Fibroblast of skin of abdomen (primary cell): ENCODE data around the gene SPPL2A. TPM values are rescaled to one million over a fixed set of nuclear protein-coding genes. Genes with fewer than 3 reads are reported as not detected.
"Not testable (repeated sequence)": the region's sequence is repeated elsewhere in the genome, so short reads cannot be mapped to it uniquely, and the experiment has no call there.

ENCODE experiments used
- DNase-seq: peaks from one replicate; pipeline ENCODE4 v3.0.0-alpha.2; 2013
- polyA plus RNA-seq, 2 experiments: library from polyadenylated mRNA; unstranded; fragments of 120-200 nt; gene quantifications; one replicate each; pipeline ENCODE4 v1.2.1, GENCODE V29; 2013; ENCODE audit not compliant: insufficient read length in 2 of 2

The SPPL2A gene, protein sequence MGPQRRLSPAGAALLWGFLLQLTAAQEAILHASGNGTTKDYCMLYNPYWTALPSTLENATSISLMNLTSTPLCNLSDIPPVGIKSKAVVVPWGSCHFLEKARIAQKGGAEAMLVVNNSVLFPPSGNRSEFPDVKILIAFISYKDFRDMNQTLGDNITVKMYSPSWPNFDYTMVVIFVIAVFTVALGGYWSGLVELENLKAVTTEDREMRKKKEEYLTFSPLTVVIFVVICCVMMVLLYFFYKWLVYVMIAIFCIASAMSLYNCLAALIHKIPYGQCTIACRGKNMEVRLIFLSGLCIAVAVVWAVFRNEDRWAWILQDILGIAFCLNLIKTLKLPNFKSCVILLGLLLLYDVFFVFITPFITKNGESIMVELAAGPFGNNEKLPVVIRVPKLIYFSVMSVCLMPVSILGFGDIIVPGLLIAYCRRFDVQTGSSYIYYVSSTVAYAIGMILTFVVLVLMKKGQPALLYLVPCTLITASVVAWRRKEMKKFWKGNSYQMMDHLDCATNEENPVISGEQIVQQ
- 63.2 TPM for polyA plus RNA-seq (2013, experiment 1 of 2; ENCODE audit: insufficient read length)
- 60.2 TPM for polyA plus RNA-seq (2013, experiment 2 of 2; ENCODE audit: insufficient read length)

DNA sequence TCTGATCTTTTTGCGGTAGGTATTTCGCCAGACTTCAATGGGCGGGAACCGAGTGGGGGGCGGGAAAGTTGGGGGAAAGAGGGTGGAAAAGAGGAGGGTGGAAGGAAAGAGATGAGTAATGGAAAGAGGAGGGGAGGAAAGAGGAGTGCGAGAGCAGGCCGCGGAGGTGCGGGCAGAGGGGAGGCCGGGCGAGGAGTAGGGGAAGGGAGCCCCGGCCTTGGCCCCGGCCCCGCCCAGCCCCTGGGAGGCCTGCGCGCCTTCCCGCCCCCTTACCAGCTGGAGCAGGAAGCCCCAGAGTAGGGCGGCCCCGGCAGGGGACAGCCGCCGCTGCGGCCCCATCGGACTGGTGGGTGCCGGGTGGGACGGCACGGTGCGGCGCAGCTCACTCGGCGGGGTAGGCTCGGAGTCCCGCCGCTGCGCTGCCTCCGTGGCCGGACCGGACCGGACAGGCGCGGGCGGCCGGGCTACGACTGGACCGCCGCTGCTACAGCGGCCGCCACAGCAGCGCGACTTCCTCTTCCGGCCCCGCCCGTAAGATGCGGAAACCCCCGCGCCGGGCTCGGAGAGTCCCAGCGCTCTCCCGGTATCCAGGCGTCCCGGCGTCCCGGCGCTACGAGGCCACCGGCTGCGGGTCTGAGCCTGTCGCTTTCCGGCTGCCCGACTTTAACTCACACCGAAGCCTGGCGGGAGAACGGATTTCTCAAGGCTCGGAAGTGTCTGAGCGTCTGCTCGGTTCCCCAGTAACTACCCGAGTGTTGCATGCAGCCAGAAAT, at the start of gene SPPL2A:
Gene SPPL2A, minus strand, starts transcription at position 512 of the 773 bp plus-strand sequence. Its CDS starts 173 bp downstream, at position 339.
- DNase-seq = peak; percentile 93

GRCh38 chr15:50814634-50815033, 49.1 kb upstream of the SPPL2A start:
- DNase-seq = no peak

DNA sequence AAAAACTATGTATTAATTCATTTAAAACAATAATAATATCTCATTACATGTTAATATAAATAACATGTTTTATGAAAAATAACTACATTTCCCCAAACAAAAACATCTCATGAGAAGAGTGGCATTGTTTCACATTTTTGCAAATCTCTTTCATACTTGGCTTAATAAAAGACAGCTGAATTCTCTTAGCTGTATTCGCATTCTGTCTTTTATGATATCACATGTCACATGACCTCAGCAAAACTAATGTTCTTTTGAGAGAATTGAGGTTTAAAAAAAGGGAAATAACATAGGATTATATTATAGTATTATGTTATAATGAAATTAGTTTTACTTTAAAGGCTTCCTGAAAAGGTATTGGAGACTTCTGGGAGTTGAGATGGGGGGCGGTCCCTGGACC, 48.4 kb upstream of the SPPL2A start:
- DNase-seq = no peak

DNA sequence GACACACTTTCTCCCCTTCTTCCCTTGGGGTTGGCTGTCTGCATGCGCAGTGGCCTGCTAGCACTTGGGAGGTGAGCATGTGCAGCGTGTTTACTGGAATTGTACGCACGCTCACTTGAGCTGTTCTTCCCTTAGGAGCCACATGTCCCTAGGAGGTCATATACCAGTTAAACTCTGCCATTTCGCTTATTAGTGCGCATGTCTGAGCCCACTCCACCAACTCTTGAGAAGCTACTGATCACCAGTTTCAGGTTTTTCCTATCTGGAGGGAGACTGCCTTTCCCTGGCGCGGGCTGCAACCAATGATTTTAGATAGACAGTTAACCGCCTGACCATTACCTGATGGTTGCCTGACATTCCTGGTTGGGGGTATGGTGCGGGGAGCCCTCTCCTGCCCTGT, 47.6 kb upstream of the SPPL2A start:
- no peak for DNase-seq

GRCh38 chr15:50812181-50812506, 46.6 kb upstream of the SPPL2A start:
- DNase-seq = not testable (repeated sequence)

- not testable (repeated sequence) for DNase-seq
These were observed 46.1 kb upstream of the SPPL2A start for GRCh38 chr15:50811461-50812180.

DNA sequence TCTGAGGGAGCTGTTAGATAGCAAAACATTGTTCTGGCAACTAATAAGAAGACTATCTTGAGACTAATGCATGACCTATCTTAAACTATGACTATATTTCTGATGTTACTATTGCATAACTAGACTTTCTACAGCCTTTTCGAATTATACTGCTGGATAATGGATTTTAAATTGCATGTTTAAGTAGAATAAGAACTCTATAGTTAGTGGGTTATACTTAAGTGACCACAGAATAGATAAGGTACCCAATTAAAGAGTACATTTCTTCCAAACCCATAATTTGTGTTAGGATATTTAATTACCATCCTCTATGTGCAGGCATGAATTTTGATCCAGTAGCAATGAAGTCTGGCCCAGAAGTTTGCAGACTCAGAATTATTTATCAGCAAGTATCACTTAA, 44.6 kb upstream of the SPPL2A start:
- DNase-seq = no peak

DNA sequence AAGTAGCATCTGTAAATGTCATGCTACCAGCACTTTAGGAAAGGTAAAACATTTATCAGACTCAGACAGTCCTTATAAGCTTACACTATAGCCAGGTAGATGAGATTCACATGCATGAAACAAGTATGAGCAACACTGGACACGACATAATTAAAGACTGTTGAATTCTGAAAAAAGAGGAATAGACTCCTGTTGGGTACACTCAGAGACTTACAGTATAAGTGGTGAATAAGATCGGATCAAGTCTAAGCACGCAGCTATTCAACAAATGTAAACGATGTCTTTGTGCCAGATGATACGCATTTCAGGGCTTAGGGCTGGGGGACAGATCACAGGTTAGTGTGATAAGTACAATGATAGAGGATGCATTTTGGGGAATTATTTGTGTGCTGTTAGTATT, 43.2 kb upstream of the SPPL2A start:
- DNase-seq = no peak

GRCh38 chr15:50803479-50804180, 38.1 kb upstream of the SPPL2A start:
- DNase-seq = no peak

DNA sequence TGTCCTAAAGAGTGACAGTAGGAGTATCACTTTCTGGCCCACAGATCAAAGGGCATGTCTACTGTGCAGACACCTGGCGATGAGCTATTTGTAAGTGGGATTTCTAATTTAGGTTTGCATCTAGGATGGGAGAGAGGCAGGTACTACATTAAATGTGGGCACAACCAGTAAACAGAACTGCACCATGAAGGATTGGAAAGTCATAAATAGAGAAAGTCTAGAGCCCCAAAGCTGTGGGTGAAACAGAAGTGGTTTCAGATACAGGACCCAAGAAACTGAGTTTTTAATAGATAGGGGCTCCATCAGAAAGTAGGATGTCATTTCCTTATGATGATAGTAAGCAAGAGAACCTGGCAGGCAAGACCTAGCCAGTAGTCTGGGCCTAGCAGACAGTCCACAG, 35.2 kb upstream of the SPPL2A start:
- DNase-seq = no peak

- peak; percentile 24 for DNase-seq
These were observed 33.2 kb upstream of the SPPL2A start for GRCh38 chr15:50798684-50799083.

DNA sequence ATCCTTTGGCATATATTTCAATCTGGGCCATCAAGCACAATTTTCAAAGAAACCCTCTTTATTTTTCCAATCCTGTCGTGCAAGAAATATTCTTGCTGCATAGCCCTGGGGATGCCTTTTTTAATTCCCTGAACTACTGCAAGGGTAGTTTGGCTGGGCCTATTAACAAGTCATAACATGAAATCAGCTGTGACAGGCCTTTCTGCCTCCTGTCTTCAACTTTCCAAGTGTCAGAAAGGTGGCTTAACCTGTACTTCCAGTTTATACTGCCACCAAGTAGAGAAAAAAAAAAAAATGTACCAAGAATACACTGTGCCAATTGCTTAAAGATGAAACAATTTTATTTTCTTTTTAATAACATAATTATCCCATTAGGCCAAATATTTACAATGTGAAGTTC, 32.4 kb upstream of the SPPL2A start:
- no peak for DNase-seq

- no peak for DNase-seq
These were observed 26.0 kb upstream of the SPPL2A start for GRCh38 chr15:50791486-50791885.

GRCh38 chr15:50790778-50791453, 25.4 kb upstream of the SPPL2A start:
- DNase-seq = no peak

GRCh38 chr15:50786871-50787270, 21.4 kb upstream of the SPPL2A start:
- DNase-seq = peak; percentile 12

GRCh38 chr15:50786438-50786837, 20.9 kb upstream of the SPPL2A start:
- no peak for DNase-seq

DNA sequence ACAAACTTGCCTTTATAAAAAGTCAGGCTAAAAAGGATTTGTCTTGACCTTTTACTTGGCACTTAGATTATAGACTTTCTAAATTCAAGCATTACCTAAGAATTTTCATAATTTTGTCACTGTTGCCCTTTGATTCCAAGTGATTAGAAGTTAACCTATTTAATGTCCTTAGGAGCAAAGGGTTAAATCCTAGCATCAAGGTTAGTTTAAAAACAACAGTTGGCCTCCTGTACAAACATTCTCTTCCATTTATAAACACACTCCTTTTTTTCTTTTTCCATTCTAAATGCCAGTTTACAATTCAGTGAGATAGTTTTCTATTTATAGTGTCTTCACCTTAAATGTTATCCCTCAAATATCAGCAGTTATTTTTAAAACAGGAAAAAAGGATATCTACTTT, 18.4 kb upstream of the SPPL2A start:
- no peak for DNase-seq

GRCh38 chr15:50783411-50783810, 17.9 kb upstream of the SPPL2A start:
- no peak for DNase-seq

- DNase-seq = no peak
These were observed 12.6 kb upstream of the SPPL2A start for GRCh38 chr15:50778086-50778485.

GRCh38 chr15:50777042-50777441, 11.5 kb upstream of the SPPL2A start:
- no peak for DNase-seq

GRCh38 chr15:50774450-50774849, 8.9 kb upstream of the SPPL2A start:
- no peak for DNase-seq

DNA sequence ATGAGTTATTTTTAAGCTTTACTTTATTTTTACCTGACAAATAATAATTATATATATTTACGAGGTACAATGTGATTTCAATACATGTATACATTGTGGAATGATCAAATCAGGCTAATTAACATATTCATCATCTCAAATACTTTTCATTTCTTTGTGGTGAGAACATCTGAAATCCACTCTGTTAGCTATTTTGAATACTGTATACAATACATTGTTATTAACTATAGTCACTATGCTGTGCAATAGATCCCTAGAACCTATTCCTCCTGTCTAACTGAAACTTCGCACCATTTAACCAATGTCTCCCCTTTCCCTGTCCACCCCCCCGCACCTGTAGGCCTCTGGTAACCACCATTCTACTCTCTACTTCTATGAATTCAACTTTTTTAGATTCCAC, 7.9 kb upstream of the SPPL2A start:
- DNase-seq = peak; percentile 23
